HG02970 (cell line): ENCODE measurements around the gene LRFN4.
A peak's percentile ranks its signal among the peaks of the same experiment; 100 is the strongest.

Experiments
- ATAC-seq: cut with Tn5 transposase; IDR thresholded peaks from one replicate; pipeline ENCODE4 v1.9.1; 2021; ENCODE audit warnings: mild to moderate bottlenecking, moderate library complexity, moderate number of reproducible peaks; ENCODE audit not compliant: unreplicated experiment, low FRiP score

The LRFN4 gene

DNA sequence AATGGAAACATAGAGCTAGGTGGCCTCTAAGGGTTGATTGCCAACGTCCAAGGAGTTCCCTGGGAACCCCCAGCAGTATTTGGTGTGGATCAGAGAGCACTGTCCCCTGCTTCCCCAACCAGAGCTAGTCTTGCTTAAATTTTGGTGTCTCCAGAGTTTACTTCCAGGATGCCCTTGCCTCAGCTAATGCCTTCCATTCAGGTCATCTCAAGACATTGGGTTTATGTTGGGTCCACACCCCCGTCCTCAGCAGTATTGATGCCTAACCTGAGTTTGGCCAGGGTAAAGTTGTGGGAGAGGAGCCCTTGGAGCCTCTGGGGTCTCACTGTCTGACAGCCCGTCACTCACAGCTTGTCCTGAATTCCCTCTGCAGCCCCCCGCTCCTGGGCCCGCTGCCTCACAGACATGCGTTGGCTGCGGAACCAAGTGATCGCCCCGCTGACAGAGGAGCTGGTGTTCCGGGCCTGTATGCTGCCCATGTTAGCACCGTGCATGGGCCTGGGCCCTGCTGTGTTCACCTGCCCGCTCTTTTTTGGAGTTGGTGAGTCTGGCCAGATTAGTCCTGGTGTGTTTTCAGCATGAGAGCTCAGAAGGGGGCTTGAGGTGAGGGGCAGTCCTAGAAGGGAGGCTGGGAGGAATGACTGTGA, 12.2 kb upstream of the LRFN4 start:
- no peak for ATAC-seq

DNA sequence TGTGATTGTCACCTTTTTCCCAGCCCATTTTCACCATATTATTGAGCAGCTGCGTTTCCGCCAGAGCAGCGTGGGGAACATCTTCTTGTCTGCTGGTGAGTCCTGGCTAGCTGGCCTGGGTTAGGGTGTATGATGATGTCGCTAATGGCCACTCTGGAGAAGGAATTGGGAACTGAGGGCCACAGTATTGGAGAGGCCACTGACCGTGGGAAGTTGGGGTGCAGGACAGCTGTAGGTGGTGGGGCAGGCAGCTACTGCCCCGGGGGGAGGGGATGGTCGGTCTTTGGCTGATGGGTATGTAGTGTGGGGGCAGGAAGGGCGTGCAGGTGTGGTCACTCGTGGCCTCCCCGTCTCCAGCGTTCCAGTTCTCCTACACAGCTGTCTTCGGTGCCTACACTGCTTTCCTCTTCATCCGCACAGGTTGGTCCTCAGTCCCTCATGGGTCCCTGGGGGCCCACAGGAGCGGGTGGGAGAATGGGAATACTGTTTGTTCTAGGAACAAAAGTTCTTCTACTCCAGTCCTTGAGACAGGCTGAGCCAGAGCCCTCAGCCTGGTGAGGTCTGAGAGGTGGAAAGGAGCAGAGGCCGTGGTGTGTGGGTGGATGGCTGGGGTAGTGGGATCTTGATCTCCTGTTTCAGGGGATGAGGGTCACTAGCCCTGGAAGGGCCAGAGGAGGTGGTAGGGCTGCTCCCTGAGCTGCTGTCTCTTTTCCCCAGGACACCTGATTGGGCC, 11.6 kb upstream of the LRFN4 start:
- ATAC-seq: no peak

GRCh38 chr11:66845876-66846212, 11.0 kb upstream of the LRFN4 start:
- no peak for ATAC-seq

DNA sequence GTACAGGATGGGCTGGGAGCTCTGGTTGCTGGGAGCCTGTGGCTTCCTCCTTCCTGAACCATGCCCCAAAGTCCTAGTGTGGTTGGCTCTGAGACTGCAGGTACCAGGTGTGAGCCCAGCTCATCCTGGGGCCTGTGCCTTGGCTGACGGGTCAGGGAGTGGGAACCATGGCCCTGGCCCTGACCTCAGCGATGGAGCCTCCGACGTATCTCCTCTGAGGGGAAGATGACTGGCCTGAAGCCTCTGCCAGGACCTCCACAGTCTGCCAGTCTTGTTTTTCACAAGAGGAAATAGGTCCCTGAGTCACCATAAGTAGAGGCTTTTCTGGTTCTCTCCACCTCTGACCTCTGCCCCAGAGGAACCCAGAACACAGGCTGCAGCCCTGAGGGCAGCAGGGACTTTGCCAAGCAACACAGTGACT, 10.2 kb upstream of the LRFN4 start:
- ATAC-seq: no peak

DNA sequence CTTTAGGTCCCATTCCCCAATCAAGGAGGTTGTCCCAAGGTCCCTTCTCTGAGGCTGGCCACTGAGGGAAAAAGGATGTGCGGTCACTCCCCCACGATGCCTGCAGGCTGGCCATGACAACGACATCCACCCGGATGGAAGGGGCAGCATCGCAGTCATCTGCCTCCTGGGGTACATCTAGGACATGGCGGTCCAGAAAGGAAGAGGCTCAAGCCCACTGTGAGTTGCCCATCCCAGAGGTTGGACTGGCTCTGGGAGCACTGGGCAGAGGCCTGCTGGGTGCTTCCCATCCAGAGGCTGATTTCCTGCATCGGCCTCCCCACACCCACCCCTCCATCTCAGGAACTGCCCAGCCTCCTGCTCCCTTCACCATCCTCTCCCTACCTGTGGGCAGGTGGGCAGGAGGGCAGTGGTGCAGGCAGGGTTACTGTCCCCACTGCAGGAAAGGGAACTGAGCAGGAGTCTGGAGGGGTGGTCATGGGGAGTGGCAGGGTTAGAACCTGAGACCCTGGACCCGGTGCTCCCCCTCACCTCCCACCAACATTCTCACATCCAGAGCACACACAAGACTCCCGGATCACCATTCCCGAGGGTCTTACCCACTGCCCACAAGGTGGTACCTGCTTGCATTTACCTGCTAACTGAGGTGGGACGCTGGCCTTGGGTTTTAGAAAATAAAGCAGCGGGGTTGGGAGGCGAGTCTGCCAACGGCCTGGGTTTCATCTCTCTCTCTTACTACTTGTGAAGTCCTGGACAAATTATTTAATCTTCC, 9.2 kb upstream of the LRFN4 start:
- ATAC-seq: no peak

DNA sequence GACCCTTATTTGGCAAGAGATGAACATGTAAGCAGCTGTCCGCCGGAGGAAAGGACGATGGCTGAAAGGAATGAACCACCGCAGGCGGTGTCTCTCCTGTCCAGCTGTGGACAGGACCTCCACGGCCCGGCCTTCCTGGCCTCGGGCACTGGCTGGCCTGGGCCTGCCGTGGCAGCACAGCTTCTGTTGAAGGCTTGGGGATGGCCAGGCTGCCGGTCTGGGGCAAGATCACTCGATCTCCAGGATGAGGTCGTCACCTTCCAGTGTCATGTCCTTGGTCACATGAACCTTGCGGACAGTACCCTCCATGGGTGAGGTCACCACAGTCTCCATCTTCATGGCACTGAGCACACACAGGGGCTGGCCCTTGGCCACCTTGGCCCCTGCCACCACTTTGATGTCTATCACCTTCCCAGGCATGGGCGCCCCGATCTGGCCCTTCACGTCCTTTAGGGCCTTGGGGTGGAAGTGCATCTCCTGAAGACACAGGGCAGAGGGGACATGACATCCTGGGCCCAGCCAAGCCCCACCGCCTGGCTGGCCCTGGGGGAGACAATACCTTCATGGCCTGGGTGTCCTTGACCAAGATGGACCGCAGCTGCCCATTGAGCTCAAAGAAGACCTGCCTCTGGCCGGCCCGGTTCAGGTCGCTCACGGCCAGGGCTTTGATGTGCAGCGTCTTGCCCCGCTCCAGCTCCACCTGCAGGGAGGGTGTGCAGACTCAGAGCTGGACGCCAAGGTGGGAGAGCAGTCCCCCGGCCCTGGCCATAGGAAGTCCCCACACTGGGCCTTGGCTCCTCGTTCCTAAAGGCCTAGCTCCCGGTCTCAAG, 8.0 kb upstream of the LRFN4 start:
- ATAC-seq: no peak

DNA sequence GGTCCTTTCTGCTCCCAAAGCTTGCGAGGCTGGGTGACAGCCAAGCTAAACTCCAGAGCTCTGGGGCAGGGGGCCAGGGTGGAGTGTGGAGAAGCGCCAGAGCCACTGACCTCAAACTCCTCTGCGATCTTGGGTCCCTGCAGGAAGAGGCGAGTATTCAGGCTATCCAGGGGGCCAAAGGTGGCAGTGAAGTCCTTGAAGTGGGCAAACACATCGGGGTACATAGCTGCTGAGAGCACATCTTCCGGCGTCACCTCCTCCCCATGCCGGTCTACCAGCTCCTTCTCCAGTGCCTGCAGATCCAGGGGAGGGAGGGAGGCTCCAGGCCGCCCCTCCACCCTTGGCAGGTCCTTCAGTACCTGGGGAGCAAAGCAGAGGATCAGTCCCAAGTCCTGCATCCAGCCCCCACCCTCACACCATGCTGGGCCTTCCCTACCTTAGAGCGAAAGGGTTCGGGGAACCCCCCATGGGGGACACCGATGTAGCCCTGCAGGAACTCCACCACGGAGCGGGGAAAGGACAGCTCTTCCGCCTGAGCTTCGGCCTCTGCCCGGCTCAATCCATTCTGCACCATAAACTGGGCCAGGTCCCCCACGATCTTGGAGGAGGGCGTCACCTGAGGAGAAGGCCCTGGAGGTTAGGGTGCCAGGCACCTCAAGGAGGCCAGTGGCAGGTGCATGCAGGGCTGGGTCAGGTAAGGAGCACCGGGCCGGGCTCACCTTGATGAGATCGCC, 7.2 kb upstream of the LRFN4 start:
- ATAC-seq: no peak

DNA sequence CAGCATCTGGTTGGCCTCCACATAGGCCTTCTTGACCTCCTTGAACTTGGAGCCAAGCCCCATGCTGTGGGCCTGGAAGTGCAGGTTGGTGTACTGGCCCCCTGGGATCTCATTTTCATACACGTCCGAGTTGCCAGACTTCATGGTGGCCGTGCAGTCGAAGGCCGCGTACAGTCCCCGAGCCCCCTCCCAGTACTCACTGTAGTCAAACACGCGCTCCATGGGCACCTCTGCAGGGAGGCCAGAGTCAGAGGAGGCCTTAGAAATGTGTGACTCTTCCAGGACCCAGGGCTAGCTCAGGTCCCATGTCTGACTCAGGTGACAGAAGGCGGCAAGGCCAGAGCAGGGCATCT, 6.7 kb upstream of the LRFN4 start:
- no peak for ATAC-seq

GRCh38 chr11:66850588-66851238, 6.2 kb upstream of the LRFN4 start:
- ATAC-seq: no peak

DNA sequence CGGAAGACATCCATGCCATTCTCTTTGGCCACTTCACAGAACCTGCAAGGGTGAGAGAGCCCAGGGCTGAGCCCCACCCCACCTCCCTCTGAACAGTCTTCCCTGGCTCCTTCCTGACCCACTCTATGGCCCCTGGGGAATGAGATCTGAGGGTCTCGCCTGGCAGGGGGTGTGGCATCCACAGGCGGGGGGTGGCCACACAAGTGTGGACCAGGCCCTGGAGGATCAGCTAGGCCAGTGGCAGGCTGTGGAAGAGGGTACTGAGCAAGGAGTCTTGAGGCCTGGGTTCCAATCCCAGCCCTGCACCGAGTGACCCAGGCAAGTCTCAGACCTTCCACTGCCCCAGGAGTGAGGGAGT, 5.6 kb upstream of the LRFN4 start:
- ATAC-seq: no peak

DNA sequence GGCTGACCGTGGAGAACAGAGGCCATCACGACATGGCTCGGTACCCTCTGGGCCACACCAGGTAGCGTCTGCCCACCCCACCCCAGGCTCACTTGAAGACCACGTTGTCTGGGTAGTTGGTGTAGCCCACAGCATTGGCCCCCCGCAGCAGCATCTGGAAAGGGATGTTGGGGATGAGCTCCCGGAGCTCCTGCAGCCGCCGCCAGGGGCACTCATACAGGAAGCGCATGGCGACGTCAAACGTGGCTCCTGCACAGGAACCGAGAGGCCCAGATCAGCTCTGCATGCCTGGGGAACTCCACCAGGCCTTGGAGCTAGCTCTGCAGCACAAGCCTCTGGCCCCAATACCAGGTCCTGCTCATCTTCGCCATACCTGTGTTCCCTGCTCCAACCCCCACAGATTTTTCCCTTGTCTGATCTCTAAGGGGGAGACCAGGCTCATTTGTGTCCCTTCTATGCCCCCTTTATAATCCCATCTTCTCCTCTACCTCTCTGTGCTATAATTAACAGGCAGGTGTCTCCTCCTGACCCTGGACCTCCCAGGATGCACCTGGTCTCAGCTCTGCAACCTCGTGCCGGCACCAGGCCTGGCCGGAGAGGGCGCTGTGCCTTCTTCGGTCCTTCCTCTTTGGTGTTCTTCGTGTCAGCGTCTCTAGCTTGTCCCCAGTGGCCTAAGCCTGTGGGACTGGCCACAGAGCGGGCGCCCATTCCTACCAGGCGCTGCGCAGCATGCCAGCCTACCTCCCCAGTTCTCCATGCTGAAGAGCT, 5.0 kb upstream of the LRFN4 start:
- ATAC-seq: no peak

DNA sequence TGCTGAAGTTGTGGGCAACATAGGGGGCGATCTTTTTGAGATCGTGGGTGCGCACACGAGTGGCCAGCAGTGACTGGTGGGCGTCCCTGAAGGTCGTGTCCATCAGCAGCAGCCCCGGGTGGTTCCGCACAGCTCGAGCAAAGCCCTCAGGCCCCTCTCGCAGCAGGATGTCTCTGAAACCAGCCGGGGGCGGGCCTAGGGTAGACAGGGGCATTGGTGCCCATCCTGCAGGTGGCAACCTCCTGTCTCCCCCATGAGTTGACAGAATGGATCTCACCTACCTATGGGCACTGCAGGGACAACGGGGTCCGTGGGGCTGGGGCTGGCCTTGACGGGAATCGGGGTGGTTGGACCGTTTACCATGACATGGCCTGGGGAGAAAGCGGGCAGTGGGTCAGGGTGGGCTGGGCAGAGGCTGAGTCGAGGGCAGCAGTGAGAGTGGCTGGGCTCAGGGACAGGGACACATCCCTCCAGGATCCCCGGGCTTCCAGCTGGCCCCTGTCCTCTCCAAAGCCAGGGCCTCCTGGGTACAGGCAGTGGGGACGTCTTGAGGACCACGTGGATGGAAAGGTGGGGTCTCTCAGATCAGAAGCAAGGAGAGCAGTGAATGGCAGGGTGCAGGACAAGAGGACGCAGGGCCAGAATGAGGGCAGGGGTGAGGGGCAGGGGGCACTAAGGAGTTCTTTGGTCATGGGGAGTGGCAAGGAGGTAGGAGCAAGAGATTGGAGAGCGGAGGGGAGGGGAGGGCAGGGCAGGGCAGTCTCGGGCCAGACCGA, 4.2 kb upstream of the LRFN4 start:
- no peak for ATAC-seq

DNA sequence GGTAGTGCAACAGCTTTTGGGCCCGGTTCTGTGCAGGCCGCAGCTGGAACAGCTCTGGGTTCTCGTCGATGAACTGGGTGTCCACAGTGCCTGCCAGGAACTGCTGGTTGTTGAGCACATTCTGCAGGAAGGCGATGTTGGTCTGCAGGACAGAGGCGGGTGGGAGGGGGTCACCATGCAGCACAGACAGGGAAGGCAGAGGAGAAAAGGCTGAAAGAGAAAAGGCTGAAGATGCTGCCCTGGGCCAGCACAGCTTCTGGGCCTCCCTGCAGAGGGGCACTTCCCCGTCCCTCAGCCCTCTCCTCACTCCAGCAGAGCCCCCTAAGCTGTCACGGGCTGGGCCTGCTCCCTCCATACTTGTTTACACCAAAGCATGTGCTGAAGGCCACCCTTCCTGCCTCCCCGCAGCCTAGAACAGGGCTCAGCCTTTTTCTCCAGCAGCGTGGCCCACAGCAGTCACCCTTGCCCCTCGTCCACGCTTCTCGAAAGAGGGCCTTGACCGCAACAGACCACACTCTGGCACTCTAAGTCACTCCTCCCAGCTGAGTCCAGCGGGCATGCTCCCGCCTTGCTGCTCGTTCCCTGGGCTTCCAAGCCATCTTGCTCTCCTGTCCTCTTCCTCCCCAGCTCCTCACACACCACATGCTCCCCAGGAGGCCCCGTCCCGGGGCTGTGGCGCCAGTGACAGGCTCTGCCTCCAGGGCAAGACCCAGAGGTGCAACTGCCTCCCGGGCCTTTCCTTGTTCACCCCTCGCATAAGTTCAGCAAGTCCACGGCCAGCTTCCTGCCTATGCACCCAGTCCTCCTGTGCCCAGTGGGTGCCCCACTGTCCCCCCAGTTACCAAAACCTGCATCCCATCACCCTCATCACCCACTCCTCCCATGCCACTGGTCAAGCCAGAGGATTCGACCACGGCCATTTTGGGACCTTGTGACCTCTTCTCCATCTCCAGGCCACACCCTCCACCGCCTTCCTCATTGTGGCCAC, 3.3 kb upstream of the LRFN4 start:
- no peak for ATAC-seq

GRCh38 chr11:66854231-66854661, 2.6 kb upstream of the LRFN4 start:
- no peak for ATAC-seq

DNA sequence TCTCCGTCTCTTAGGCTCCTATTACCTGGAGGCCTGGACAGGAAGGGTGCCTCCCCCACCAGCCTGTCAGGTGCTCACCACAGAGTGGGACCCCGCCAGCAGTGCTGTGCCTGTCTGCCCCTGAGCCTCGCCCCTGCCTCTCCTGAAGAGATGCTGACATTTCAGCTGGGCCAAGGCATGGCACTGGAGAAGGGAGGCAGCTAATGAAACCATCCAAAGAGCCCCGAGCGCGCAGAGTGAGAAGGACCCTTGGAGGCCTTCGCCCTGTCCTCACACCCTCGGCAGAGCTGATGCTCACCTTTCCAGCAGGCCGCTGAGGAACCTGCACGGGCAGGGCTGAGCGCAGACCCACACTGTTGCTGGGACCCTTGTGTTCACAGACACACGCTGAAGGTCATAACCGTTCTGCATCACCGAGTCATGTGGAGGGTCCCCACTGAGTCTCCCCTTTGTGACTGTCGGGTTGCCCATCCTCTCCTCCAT, 2.1 kb upstream of the LRFN4 start:
- no peak for ATAC-seq

GRCh38 chr11:66855574-66856495, 1.0 kb upstream of the LRFN4 start:
- peak; percentile 59 for ATAC-seq
